ENCODE data around the gene SACS.
"Not testable (repeated sequence)": the region's sequence is repeated elsewhere in the genome, so short reads cannot be mapped to it uniquely, and the experiment has no call there.

SACS gene

GRCh38 chr13:23418776-23419683 is 14.5 kb downstream of the SACS start:
- no peak for DNase-seq (ENCODE audit: low read depth in 2 of 2)

DNA sequence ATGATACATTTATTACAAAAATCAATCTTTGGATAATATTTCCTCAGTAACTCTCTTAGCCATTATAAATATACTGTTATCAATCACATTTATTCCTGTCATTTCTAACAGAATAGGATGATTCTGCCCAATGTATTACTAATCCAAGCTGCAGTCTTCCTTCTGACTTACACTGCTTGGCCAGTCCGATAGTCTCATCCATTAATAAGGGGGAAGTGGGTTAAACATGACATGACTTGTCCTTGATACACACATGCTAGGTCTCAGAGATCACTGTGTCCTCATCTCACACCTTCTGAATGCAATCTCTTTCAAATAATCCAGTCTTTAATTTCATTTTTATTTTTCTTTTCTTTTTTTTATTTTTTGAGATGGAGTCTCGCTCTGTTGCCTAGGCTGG is 18.8 kb downstream of the SACS start:
- DNase-seq (ENCODE audit: low read depth in 2 of 2) = no peak

GRCh38 chr13:23411706-23412105 is 21.8 kb downstream of the SACS start:
- no peak for DNase-seq (ENCODE audit: low read depth in 2 of 2)

- no peak for DNase-seq (ENCODE audit: low read depth in 2 of 2)
Observed at GRCh38 chr13:23411220-23411619, 22.3 kb downstream of the SACS start.

- no peak for DNase-seq (ENCODE audit: low read depth in 2 of 2)
Observed at GRCh38 chr13:23408026-23408425, 25.5 kb downstream of the SACS start.

DNA sequence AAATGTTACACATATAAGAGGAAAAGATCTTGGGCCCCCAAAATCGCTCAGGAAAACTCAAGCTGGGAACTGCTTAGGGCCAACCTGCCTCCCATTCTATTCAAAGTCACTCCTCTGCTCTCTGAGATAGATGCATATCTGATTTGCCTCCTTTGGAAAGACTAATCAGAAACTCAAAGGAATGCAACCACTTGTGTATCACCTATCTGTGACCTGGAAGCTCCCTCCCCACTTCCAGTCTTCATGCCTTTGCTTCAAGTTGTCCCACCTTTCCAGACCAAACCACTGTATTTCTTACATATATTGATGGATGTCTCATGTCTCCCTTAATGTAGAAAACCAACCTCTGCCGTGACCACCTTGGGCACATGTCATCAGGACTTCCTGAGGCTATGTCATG is 32.3 kb downstream of the SACS start:
- DNase-seq (ENCODE audit: low read depth in 2 of 2) = not testable (repeated sequence)

DNA sequence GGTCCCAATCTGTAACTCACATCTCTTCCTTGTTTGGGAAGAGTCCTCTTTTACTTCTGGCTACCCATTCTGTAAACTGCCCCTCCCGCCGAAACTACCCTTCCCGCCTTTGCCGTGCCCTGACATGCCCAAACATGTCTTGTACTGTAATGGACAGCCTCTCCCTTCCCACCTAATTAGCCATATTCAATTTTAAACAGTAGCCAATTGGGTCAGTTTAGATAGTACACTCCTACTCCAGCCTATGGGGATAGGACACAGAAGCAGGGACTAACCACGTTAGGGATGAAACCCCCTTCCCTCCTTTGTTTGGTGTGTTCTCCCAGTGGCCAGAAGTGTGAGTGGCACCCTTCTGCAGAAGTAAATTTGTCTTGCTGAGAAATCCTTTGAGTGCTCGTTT is 34.2 kb downstream of the SACS start:
- no peak for DNase-seq (ENCODE audit: low read depth in 2 of 2)

DNA sequence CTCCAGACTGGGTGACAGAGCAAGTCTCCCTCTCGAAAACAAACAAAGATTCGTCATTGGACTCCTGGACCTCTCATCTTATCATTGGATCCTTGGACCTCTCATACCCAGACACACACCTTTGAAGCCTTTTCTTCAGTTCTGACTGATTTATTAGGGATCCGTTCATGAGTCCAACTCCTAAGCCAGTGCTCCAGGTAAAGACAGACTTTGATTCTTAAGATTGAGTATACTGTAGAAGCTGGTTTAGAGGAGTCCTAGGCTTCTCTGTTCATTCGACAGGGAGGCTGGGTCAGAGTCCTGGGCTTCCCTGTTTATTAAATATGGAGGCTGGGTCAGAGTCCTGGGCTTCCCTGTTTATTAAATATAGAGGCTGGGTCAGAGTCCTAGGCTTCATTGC is 38.7 kb downstream of the SACS start:
- DNase-seq (ENCODE audit: low read depth in 2 of 2) = no peak

DNA sequence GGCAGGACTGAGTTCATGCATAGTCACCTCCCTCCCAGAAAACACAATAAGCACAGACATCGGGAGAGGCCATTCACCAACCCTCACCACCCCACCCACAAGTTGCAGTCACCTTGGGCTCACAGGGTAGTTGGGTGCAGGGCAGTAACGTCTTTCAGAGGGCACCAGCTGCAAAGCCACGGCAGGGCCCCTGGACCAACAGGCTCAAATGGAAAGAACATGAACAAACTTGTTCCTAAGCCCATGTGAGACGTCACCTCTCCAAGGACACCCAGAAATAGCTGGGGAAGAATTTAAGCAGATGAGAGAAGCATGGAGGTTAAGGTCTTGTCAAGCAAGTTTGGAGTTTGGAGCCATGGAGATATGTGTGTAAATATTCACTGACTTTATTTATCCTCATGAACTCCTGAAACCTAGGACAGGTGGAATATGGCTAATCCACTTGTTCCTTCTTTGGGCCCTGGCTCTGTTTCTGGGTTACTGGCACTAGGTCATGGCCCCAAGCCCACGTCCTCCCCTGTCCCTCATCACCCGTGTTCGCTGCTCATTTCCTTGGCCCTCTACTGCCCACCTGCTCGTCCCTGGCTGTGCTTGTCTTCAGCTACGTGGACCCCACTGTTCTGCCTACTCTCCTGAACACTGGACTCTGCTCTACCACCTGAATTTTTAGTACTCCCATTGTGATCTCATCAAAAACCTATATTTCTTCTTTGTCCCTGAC is 40.4 kb downstream of the SACS start:
- no peak for DNase-seq (ENCODE audit: low read depth in 2 of 2)

DNA sequence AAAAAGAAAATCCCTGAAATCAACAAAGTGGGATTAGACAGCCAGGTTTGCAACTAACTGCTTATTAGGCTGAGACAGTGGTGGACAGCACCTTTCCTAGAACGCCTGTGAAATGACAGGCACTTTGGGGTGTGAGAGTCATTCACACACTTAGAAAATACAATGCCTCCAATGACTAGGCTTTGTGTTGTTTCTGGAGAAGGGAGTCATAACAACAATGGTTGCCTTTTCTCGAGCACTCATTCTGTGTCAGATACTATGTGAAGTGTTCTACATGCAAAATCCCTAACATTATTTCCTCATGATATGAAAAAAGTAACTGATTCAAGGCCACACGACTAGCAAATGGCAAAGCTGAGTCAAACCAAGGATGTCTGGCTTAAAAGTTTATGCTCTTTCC is 41.2 kb downstream of the SACS start:
- DNase-seq (ENCODE audit: low read depth in 2 of 2) = no peak

- DNase-seq (ENCODE audit: low read depth in 2 of 2) = no peak
Observed at GRCh38 chr13:23391752-23392151, 41.8 kb downstream of the SACS start.

- DNase-seq (ENCODE audit: low read depth in 2 of 2) = no peak
Observed at GRCh38 chr13:23386533-23386932, 47.0 kb downstream of the SACS start.

- DNase-seq (ENCODE audit: low read depth in 2 of 2) = no peak
Observed at GRCh38 chr13:23385931-23386330, 47.6 kb downstream of the SACS start.

DNA sequence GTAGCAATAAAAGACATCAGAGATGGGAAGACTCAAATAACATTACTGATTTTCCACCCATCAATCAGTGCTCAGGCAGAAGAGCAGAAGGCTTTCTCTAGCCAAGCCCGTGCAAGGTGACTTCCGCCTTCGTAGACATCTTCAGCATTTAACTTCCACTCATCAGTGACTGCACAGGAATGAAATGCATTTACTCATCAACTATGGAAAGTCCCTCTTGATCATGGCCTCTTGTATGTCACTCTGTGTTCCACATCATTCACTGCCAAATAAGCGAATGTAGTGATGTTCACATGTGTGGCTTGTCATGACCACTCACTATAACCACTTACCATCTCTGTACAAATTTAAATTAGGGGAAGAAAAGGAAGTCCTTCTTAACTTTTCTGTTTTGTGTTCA is 49.4 kb downstream of the SACS start:
- DNase-seq (ENCODE audit: low read depth in 2 of 2) = no peak

GRCh38 chr13:23383151-23383550 is 50.4 kb downstream of the SACS start:
- DNase-seq (ENCODE audit: low read depth in 2 of 2) = no peak

- DNase-seq (ENCODE audit: low read depth in 2 of 2) = no peak
Observed at GRCh38 chr13:23381866-23382265, 51.6 kb downstream of the SACS start.

GRCh38 chr13:23380534-23380933 is 53.0 kb downstream of the SACS start:
- DNase-seq (ENCODE audit: low read depth in 2 of 2) = no peak

DNA sequence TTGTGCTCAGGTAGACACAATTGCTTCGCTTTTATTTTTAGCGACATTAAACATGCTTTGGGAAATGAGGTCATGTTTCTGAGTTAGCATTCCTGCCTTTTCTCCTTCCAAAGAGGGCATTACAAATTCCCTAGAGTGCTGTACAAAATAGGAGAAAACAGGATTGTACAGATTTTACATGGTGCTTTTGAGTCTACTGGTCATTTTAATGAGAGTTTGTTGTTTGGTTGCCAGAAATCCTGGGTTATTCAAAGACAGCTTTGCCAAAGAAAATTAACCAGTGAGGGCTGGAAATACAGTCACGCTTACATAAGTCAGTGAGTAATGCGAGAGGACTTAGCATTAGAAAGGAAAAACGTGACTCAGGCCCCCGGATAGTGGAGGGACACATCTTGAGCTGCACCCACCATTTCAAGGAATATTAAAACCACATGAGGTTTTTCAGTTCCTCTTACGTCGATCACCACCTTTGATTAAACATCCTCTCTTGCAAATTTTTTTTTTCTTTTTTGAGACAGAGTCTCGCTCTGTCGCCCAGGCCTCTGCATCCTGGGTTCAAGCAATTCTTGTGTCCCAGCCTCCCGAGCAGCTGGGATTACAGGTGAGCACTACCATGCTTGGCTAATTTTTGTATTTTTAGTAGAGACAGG is 55.4 kb downstream of the SACS start:
- DNase-seq (ENCODE audit: low read depth in 2 of 2) = peak; percentile 31 to 58

- no peak for DNase-seq (ENCODE audit: low read depth in 2 of 2)
Observed at GRCh38 chr13:23377579-23377978, 55.9 kb downstream of the SACS start.

- DNase-seq (ENCODE audit: low read depth in 2 of 2) = peak; percentile 99
Observed at GRCh38 chr13:23375001-23375971, 58.2 kb downstream of the SACS start.

GRCh38 chr13:23372264-23372906 is 61.1 kb downstream of the SACS start:
- DNase-seq (ENCODE audit: low read depth in 2 of 2) = no peak

Data from stimulated activated CD4-positive, alpha-beta T cell treated with anti-CD3 and anti-CD28 coated beads, Interleukin-1b, Interleukin-23, amount 100 ng/mL, for 4 hours (primary cell).